Neural progenitor cell (in vitro differentiated cells): ENCODE data around the gene ASB17. TPM values are rescaled to one million over a fixed set of nuclear protein-coding genes. Genes with fewer than 3 reads are reported as not detected.

Source experiments
- DNase-seq: peaks from one replicate; pipeline ENCODE4 v3.0.0-alpha.2; 2016; ENCODE audit warnings: low spot score
- H2AFZ ChIP-seq: fragments of 200-600 bp; sonication (generic); replicated peaks from 2 replicates; pipeline ENCODE4 v1.6.1; 2016; ENCODE audit warnings: antibody characterized with exemption
- H3F3A ChIP-seq: fragments of 200-600 bp; sonication (generic); 2 replicates; pipeline ENCODE4 v1.6.1; 2016; ENCODE audit warnings: antibody characterized with exemption, low read depth
- H3K27ac ChIP-seq: fragments of 200-600 bp; sonication (generic); 2 replicates; pipeline ENCODE4 v1.5.1; 2016; ENCODE audit warnings: mild to moderate bottlenecking
- H3K27me3 ChIP-seq: fragments of 200-600 bp; sonication (generic); 2 replicates; pipeline ENCODE4 v1.6.1; 2016; ENCODE audit warnings: mild to moderate bottlenecking, moderate library complexity
- H3K36me3 ChIP-seq: fragments of 200-600 bp; sonication (generic); 2 replicates; pipeline ENCODE4 v1.5.1; 2016
- H3K4me1 ChIP-seq: fragments of 200-600 bp; sonication (generic); 2 replicates; pipeline ENCODE4 v1.6.1; 2016; ENCODE audit warnings: mixed run types
- H3K4me2 ChIP-seq: fragments of 200-600 bp; sonication (generic); 2 replicates; pipeline ENCODE4 v1.6.1; 2016
- H3K4me3 ChIP-seq: fragments of 200-600 bp; sonication (generic); 2 replicates; pipeline ENCODE4 v1.5.1; 2016
- H3K79me2 ChIP-seq: fragments of 200-600 bp; sonication (generic); 2 replicates; pipeline ENCODE4 v1.6.1; 2016; ENCODE audit warnings: low read depth
- H3K9ac ChIP-seq: fragments of 200-600 bp; sonication (generic); 2 replicates; pipeline ENCODE4 v1.6.1; 2016
- H3K9me3 ChIP-seq: fragments of 200-600 bp; sonication (generic); 2 replicates; pipeline ENCODE4 v1.5.1; 2016; ENCODE audit warnings: low read depth
- H4K20me1 ChIP-seq: fragments of 200-600 bp; sonication (generic); 2 replicates; pipeline ENCODE4 v1.6.1; 2016; ENCODE audit warnings: low read depth
- H3K27ac Mint-ChIP-seq: 3 replicates; pipeline ENCODE4 v1.8.0; 2021; ENCODE audit warnings: mixed read lengths
- H3K27me3 Mint-ChIP-seq: 2 replicates; pipeline ENCODE4 v1.8.0; 2022; ENCODE audit warnings: low read depth, mild to moderate bottlenecking, inconsistent platforms, moderate library complexity, mixed read lengths; ENCODE audit not compliant: insufficient read depth
- H3K36me3 Mint-ChIP-seq: 3 replicates; pipeline ENCODE4 v1.8.0; 2021; ENCODE audit warnings: mixed read lengths
- H3K4me1 Mint-ChIP-seq: 3 replicates; pipeline ENCODE4 v1.8.0; 2021; ENCODE audit warnings: mixed read lengths
- H3K4me3 Mint-ChIP-seq: 3 replicates; pipeline ENCODE4 v1.8.0; 2021; ENCODE audit warnings: mild to moderate bottlenecking, moderate library complexity, mixed read lengths
- H3K9me3 Mint-ChIP-seq: 3 replicates; pipeline ENCODE4 v1.8.0; 2020; ENCODE audit warnings: mixed read lengths
- CTCF ChIP-seq: fragments of 200-600 bp; sonication (generic); IDR thresholded peaks from 2 replicates; pipeline ENCODE4 v1.5.1; 2017; ENCODE audit warnings: antibody characterized with exemption, mild to moderate bottlenecking
- EZH2 ChIP-seq: fragments of 200-600 bp; sonication (generic); IDR thresholded peaks from 2 replicates; pipeline ENCODE4 v1.6.1; 2017; ENCODE audit warnings: antibody characterized with exemption, mild to moderate bottlenecking, moderate library complexity
- EZH2phosphoT487 ChIP-seq: fragments of 200-600 bp; sonication (generic); IDR thresholded peaks from 2 replicates; pipeline ENCODE4 v1.6.1; 2017; ENCODE audit warnings: antibody characterized with exemption
- total RNA-seq: library from RNA; depleted of rRNA; stranded (reverse); fragments of >200 nt; gene quantifications from 2 replicates; pipeline ENCODE4 v1.2.3, GENCODE V29; 2015; ENCODE audit warnings: low replicate concordance

Gene ASB17
- total RNA-seq, 1 donor from 2014 or later = not detected

GRCh38 chr1:75954586-75954985, 22.4 kb upstream of the ASB17 start:
- Histone ChIP-seq H4K20me1 (no peaks in the 10 kb centered on the region), H2AFZ (no peak overlapping the region), H3K27me3 (no peaks in the 10 kb centered on the region), H3K9ac (no peak overlapping the region), H3K27ac (no peak overlapping the region), H3K9me3 (no peaks in the 10 kb centered on the region), H3K4me2 (no peak overlapping the region), H3K36me3 (no peaks in the 10 kb centered on the region), H3K4me3 (no peak overlapping the region), H3F3A (no peaks in the 10 kb centered on the region), H3K4me1 (peaks cover 11% of the 10 kb centered on the region), H3K79me2 (no peaks in the 10 kb centered on the region)
- Mint-ChIP-seq H3K27ac (no peak overlapping the region), H3K4me1 (no peaks in the 10 kb centered on the region), H3K9me3 (no peaks in the 10 kb centered on the region), H3K27me3 (no peaks in the 10 kb centered on the region), H3K4me3 (no peak overlapping the region), H3K36me3 (no peaks in the 10 kb centered on the region)
- no peak for TF ChIP-seq EZH2
- no peak for TF ChIP-seq CTCF
- TF ChIP-seq EZH2phosphoT487 = no peak
- DNase-seq = no peak

GRCh38 chr1:75953461-75953860, 21.3 kb upstream of the ASB17 start:
- no peaks in the 10 kb centered on the region for H3K9me3 ChIP-seq
- no peak overlapping the region for H3K4me2 ChIP-seq
- H3K36me3 ChIP-seq = no peaks in the 10 kb centered on the region
- H3F3A ChIP-seq = no peaks in the 10 kb centered on the region
- no peak overlapping the region for H2AFZ ChIP-seq
- H3K27ac ChIP-seq = no peak overlapping the region
- H3K4me1 ChIP-seq = peaks cover 14% of the 10 kb centered on the region
- Mint-ChIP-seq H3K27ac (no peak overlapping the region), H3K27me3 (no peaks in the 10 kb centered on the region), H3K4me3 (no peak overlapping the region), H3K36me3 (no peaks in the 10 kb centered on the region), H3K4me1 (no peaks in the 10 kb centered on the region), H3K9me3 (peaks cover 2% of the 10 kb centered on the region)
- H4K20me1 ChIP-seq = no peaks in the 10 kb centered on the region
- TF ChIP-seq EZH2 (no peak), EZH2phosphoT487 (no peak), CTCF (no peak)
- H3K79me2 ChIP-seq = no peaks in the 10 kb centered on the region
- peak; percentile 21 for DNase-seq
- no peaks in the 10 kb centered on the region for H3K27me3 ChIP-seq
- no peak overlapping the region for H3K4me3 ChIP-seq
- H3K9ac ChIP-seq = no peak overlapping the region

GRCh38 chr1:75952016-75952415, 19.8 kb upstream of the ASB17 start:
- no peaks in the 10 kb centered on the region for H3K4me1 Mint-ChIP-seq

More at GRCh38 chr1:75952016-75952415, 19.8 kb upstream of the ASB17 start:
- Mint-ChIP-seq H3K27me3 (no peaks in the 10 kb centered on the region), H3K9me3 (peaks cover 2% of the 10 kb centered on the region), H3K36me3 (no peaks in the 10 kb centered on the region), H3K4me3 (no peak overlapping the region), H3K27ac (no peak overlapping the region)
- Histone ChIP-seq H3F3A (no peaks in the 10 kb centered on the region), H3K27ac (no peak overlapping the region), H2AFZ (no peak overlapping the region), H3K36me3 (no peaks in the 10 kb centered on the region), H3K9ac (no peak overlapping the region), H3K4me2 (no peak overlapping the region), H3K4me1 (peaks cover 14% of the 10 kb centered on the region), H4K20me1 (no peaks in the 10 kb centered on the region), H3K79me2 (no peaks in the 10 kb centered on the region), H3K27me3 (no peaks in the 10 kb centered on the region), H3K9me3 (no peaks in the 10 kb centered on the region), H3K4me3 (no peak overlapping the region)
- no peak for DNase-seq
- TF ChIP-seq EZH2phosphoT487 (no peak), CTCF (no peak), EZH2 (no peak)
